ENCODE data around the gene GOLGA8O. TPM values are rescaled to one million over a fixed set of nuclear protein-coding genes. Genes with fewer than 3 reads are reported as not detected.
"Not testable (repeated sequence)": the region's sequence is repeated elsewhere in the genome, so short reads cannot be mapped to it uniquely, and the experiment has no call there.

The GOLGA8O gene
- 1 to 10 TPM in 1 of 2 experiments, not detected in 1; 1.1 TPM for total RNA-seq

GRCh38 chr15:32455534-32455933 is at the start of gene GOLGA8O:
Gene GOLGA8O, minus strand, starts transcription at chr15:32455634. Its CDS starts 98 bp downstream, at chr15:32455536.
- H3K4me1 Mint-ChIP-seq, H3K9me3 Mint-ChIP-seq, H3K4me3 Mint-ChIP-seq, H3K36me3 Mint-ChIP-seq, DNase-seq, H3K27ac Mint-ChIP-seq, H3K27me3 Mint-ChIP-seq: not testable (repeated sequence)

- not testable (repeated sequence) for H3K4me1 Mint-ChIP-seq, DNase-seq, H3K9me3 Mint-ChIP-seq, H3K4me3 Mint-ChIP-seq, H3K36me3 Mint-ChIP-seq, H3K27ac Mint-ChIP-seq, H3K27me3 Mint-ChIP-seq
Measured at GRCh38 chr15:32504152-32504811, 48.8 kb upstream of the GOLGA8O start.

- not testable (repeated sequence) for H3K27me3 Mint-ChIP-seq, H3K36me3 Mint-ChIP-seq, H3K4me1 Mint-ChIP-seq, H3K4me3 Mint-ChIP-seq, DNase-seq, H3K27ac Mint-ChIP-seq, H3K9me3 Mint-ChIP-seq
Measured at GRCh38 chr15:32502946-32503345, 47.5 kb upstream of the GOLGA8O start.

- H3K27me3 Mint-ChIP-seq, DNase-seq, H3K36me3 Mint-ChIP-seq, H3K4me1 Mint-ChIP-seq, H3K27ac Mint-ChIP-seq, H3K4me3 Mint-ChIP-seq, H3K9me3 Mint-ChIP-seq: not testable (repeated sequence)
Measured at GRCh38 chr15:32492768-32493167, 37.3 kb upstream of the GOLGA8O start.

GRCh38 chr15:32486474-32486873 is 31.0 kb upstream of the GOLGA8O start:
- not testable (repeated sequence) for H3K4me1 Mint-ChIP-seq, H3K27me3 Mint-ChIP-seq, H3K4me3 Mint-ChIP-seq, H3K9me3 Mint-ChIP-seq, H3K36me3 Mint-ChIP-seq, DNase-seq, H3K27ac Mint-ChIP-seq

- H3K27me3 Mint-ChIP-seq, H3K4me1 Mint-ChIP-seq, H3K4me3 Mint-ChIP-seq, DNase-seq, H3K36me3 Mint-ChIP-seq, H3K27ac Mint-ChIP-seq, H3K9me3 Mint-ChIP-seq: not testable (repeated sequence)
Measured at GRCh38 chr15:32483377-32483776, 27.9 kb upstream of the GOLGA8O start.

GRCh38 chr15:32481683-32482082 is 26.2 kb upstream of the GOLGA8O start:
- not testable (repeated sequence) for H3K27ac Mint-ChIP-seq, DNase-seq, H3K9me3 Mint-ChIP-seq, H3K27me3 Mint-ChIP-seq, H3K4me1 Mint-ChIP-seq, H3K4me3 Mint-ChIP-seq, H3K36me3 Mint-ChIP-seq

- not testable (repeated sequence) for DNase-seq, H3K27ac Mint-ChIP-seq, H3K4me1 Mint-ChIP-seq, H3K4me3 Mint-ChIP-seq, H3K27me3 Mint-ChIP-seq, H3K36me3 Mint-ChIP-seq, H3K9me3 Mint-ChIP-seq
Measured at GRCh38 chr15:32468076-32468475, 12.6 kb upstream of the GOLGA8O start.

GRCh38 chr15:32440445-32440977 is 14.9 kb downstream of the GOLGA8O start:
- not testable (repeated sequence) for H3K27ac Mint-ChIP-seq, H3K4me1 Mint-ChIP-seq, DNase-seq, H3K27me3 Mint-ChIP-seq, H3K4me3 Mint-ChIP-seq, H3K9me3 Mint-ChIP-seq, H3K36me3 Mint-ChIP-seq

- H3K4me3 Mint-ChIP-seq, H3K27me3 Mint-ChIP-seq, H3K27ac Mint-ChIP-seq, DNase-seq, H3K36me3 Mint-ChIP-seq, H3K9me3 Mint-ChIP-seq, H3K4me1 Mint-ChIP-seq: not testable (repeated sequence)
Measured at GRCh38 chr15:32434102-32434963, 21.1 kb downstream of the GOLGA8O start.

- H3K4me3 Mint-ChIP-seq, H3K27me3 Mint-ChIP-seq, H3K9me3 Mint-ChIP-seq, DNase-seq, H3K27ac Mint-ChIP-seq, H3K4me1 Mint-ChIP-seq, H3K36me3 Mint-ChIP-seq: not testable (repeated sequence)
Measured at GRCh38 chr15:32427635-32428034, 27.8 kb downstream of the GOLGA8O start.

- H3K9me3 Mint-ChIP-seq, H3K27me3 Mint-ChIP-seq, H3K4me3 Mint-ChIP-seq, H3K27ac Mint-ChIP-seq, H3K4me1 Mint-ChIP-seq, DNase-seq, H3K36me3 Mint-ChIP-seq: not testable (repeated sequence)
Measured at GRCh38 chr15:32426511-32426910, 28.9 kb downstream of the GOLGA8O start.

GRCh38 chr15:32407903-32408302 is 47.5 kb downstream of the GOLGA8O start:
- not testable (repeated sequence) for H3K4me1 Mint-ChIP-seq, H3K9me3 Mint-ChIP-seq, H3K36me3 Mint-ChIP-seq, H3K4me3 Mint-ChIP-seq, DNase-seq, H3K27ac Mint-ChIP-seq, H3K27me3 Mint-ChIP-seq

GRCh38 chr15:32403192-32403591 is 52.2 kb downstream of the GOLGA8O start, which contains the start of gene GOLGA8K:
Gene GOLGA8K, minus strand, starts transcription at chr15:32403292. Its CDS starts 98 bp downstream, at chr15:32403194.
- H3K36me3 Mint-ChIP-seq, H3K4me1 Mint-ChIP-seq, H3K27me3 Mint-ChIP-seq, DNase-seq, H3K4me3 Mint-ChIP-seq, H3K9me3 Mint-ChIP-seq, H3K27ac Mint-ChIP-seq: not testable (repeated sequence)

- not testable (repeated sequence) for H3K27me3 Mint-ChIP-seq, DNase-seq, H3K4me1 Mint-ChIP-seq, H3K4me3 Mint-ChIP-seq, H3K36me3 Mint-ChIP-seq, H3K9me3 Mint-ChIP-seq, H3K27ac Mint-ChIP-seq
Measured at GRCh38 chr15:32396522-32396921, 58.9 kb downstream of the GOLGA8O start.

Measured in activated naive CD8-positive, alpha-beta T cell treated with anti-CD3 and anti-CD28 coated beads for 36 hours (primary cell).